Smooth muscle cell (in vitro differentiated cells): ENCODE results near the gene MAT2B. TPM values are rescaled to one million over a fixed set of nuclear protein-coding genes. Genes with fewer than 3 reads are reported as not detected.
A peak's percentile ranks its signal among the peaks of the same experiment; 100 is the strongest.

Experiments used
- DNase-seq: peaks from one replicate; lab custom pipeline; 2025; ENCODE audit not compliant: unreplicated experiment; lab: John Stamatoyannopoulos, UW
- H2AFZ ChIP-seq: fragments of 200-600 bp; sonication (generic); 2 replicates; pipeline ENCODE4 v1.6.0; 2016; ENCODE audit warnings: antibody characterized with exemption, low read depth, mild to moderate bottlenecking
- H3F3A ChIP-seq: fragments of 200-600 bp; sonication (generic); 2 replicates; pipeline ENCODE4 v1.6.0; 2017; ENCODE audit warnings: antibody characterized with exemption, low read depth
- H3K27ac ChIP-seq: fragments of 200-600 bp; sonication (generic); 2 replicates; pipeline ENCODE4 v1.5.1; 2016; ENCODE audit warnings: low read depth, mild to moderate bottlenecking
- H3K27me3 ChIP-seq: fragments of 200-600 bp; sonication (generic); 2 replicates; pipeline ENCODE4 v1.6.1; 2016; ENCODE audit warnings: low read depth, mild to moderate bottlenecking
- H3K36me3 ChIP-seq: fragments of 200-600 bp; sonication (generic); 2 replicates; pipeline ENCODE4 v1.5.1; 2016; ENCODE audit warnings: low read depth
- H3K4me1 ChIP-seq: fragments of 200-600 bp; sonication (generic); 2 replicates; pipeline ENCODE4 v1.5.1; 2016; ENCODE audit warnings: low read depth
- H3K4me2 ChIP-seq: fragments of 200-600 bp; sonication (generic); 2 replicates; pipeline ENCODE4 v1.6.0; 2016; ENCODE audit warnings: mild to moderate bottlenecking
- H3K4me3 ChIP-seq: fragments of 200-600 bp; sonication (generic); 2 replicates; pipeline ENCODE4 v1.5.1; 2016; ENCODE audit warnings: mild to moderate bottlenecking
- H3K79me2 ChIP-seq: fragments of 200-600 bp; sonication (generic); 2 replicates; pipeline ENCODE4 v1.6.0; 2016; ENCODE audit warnings: low read depth, mild to moderate bottlenecking
- H3K9ac ChIP-seq: fragments of 200-600 bp; sonication (generic); 2 replicates; pipeline ENCODE4 v1.6.0; 2016; ENCODE audit warnings: low read depth
- H3K9me3 ChIP-seq: fragments of 200-600 bp; sonication (generic); replicated peaks from 2 replicates; pipeline ENCODE4 v1.5.1; 2016; ENCODE audit warnings: low read depth
- H4K20me1 ChIP-seq: fragments of 200-600 bp; sonication (generic); 2 replicates; pipeline ENCODE4 v1.6.0; 2016; ENCODE audit warnings: low read depth
- CTCF ChIP-seq: fragments of 200-600 bp; sonication (generic); IDR thresholded peaks from 2 replicates; pipeline ENCODE4 v1.5.1; 2017; ENCODE audit warnings: borderline replicate concordance, mild to moderate bottlenecking, antibody characterized with exemption; ENCODE audit not compliant: insufficient read depth, poor library complexity, severe bottlenecking
- WGBS: methylation state at CpG from one replicate; pipeline ENCODE4 v1.1.7; 2016; ENCODE audit warnings: low lambda C conversion rate; 5-methylcytosine and 5-hydroxymethylcytosine counted together
- polyA plus RNA-seq: library from polyadenylated mRNA; unstranded; fragments of >200 nt; fragmentation: Nextera tagmentation; extraction: Ambion mirVana; gene quantifications from 2 replicates; pipeline ENCODE4 v1.2.1, GENCODE V29; 2016
- total RNA-seq: library from RNA; depleted of rRNA; stranded (reverse); fragments of >200 nt; gene quantifications from 2 replicates; pipeline ENCODE4 v1.2.3, GENCODE V29; 2014

The MAT2B gene
- total and polyA plus RNA-seq, 2 experiments from 2014 or later, result 41.0 to 63.2 TPM

GRCh38 chr5:163489745-163490075 is 15.7 kb upstream of the MAT2B start:
- TF ChIP-seq CTCF, result no peak
- no peak overlapping the region for H2AFZ ChIP-seq

DNA sequence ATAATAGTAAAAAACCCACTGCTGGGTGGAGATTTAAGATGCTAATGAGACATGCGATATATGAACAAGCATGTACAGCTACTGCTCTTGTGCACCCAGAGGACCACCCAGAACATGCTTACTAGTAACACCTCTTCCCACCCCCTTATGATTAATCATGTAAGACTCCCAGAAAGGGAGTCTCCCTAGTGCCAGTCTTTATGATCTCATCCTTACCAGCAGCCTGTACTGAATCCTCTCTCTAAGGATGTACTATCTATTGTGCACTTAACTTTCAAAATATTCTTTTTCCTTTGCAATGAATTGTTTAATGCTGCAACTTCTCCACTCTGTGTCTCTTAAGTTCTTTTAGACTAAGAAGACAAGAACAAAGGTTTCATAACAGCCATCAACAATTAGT is 9.1 kb upstream of the MAT2B start:
- no peaks in the 10 kb centered on the region for H3K4me1 ChIP-seq
- no peaks in the 10 kb centered on the region for H3K9me3 ChIP-seq
- no peaks in the 10 kb centered on the region for H3F3A ChIP-seq
- no peak for DNase-seq
- H3K36me3 ChIP-seq, result no peaks in the 10 kb centered on the region
- H2AFZ ChIP-seq, result no peak overlapping the region
- no peak for TF ChIP-seq CTCF
- no peak overlapping the region for H3K9ac ChIP-seq
- H3K4me2 ChIP-seq, result no peak overlapping the region
- H3K79me2 ChIP-seq, result no peaks in the 10 kb centered on the region
- no peak overlapping the region for H3K27ac ChIP-seq
- H3K27me3 ChIP-seq, result no peaks in the 10 kb centered on the region
- no peaks in the 10 kb centered on the region for H4K20me1 ChIP-seq
- H3K4me3 ChIP-seq, result no peak overlapping the region
- WGBS, result 100% methylated on average over 1 of the region's 1 CpG

More at GRCh38 chr5:163489745-163490075, 15.7 kb upstream of the MAT2B start:
- H3K27me3 ChIP-seq, result no peaks in the 10 kb centered on the region
- WGBS, result 60% methylated on average over 3 of the region's 3 CpGs
- H3K9me3 ChIP-seq, result no peaks in the 10 kb centered on the region
- no peaks in the 10 kb centered on the region for H3K4me1 ChIP-seq
- no peak overlapping the region for H3K4me3 ChIP-seq
- H3K36me3 ChIP-seq, result no peaks in the 10 kb centered on the region
- no peaks in the 10 kb centered on the region for H4K20me1 ChIP-seq
- DNase-seq, result no peak
- H3K4me2 ChIP-seq, result no peak overlapping the region
- H3K9ac ChIP-seq, result no peak overlapping the region
- no peaks in the 10 kb centered on the region for H3F3A ChIP-seq
- H3K27ac ChIP-seq, result no peak overlapping the region
- no peaks in the 10 kb centered on the region for H3K79me2 ChIP-seq

DNA sequence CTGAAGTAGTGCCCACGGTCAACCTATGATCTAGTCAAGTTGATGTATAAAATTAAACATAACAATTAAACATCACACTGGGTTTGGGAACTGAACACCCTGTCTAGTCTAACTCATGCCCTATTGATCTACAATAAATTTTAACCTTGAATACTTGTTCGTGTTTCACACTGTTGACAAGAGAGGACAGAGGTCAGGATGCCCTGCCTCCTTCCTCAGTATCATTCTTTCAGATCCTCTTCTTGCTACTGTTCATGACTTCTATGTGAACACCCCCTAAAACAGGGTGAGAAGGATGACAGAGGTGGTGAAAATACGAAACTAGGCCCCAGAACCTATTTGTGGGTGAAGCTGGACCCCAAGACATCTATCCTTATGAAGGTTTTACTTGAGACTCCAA is 8.1 kb upstream of the MAT2B start:
- H3K4me2 ChIP-seq, result no peak overlapping the region
- no peak overlapping the region for H3K27ac ChIP-seq
- no peaks in the 10 kb centered on the region for H3K27me3 ChIP-seq
- H4K20me1 ChIP-seq, result no peaks in the 10 kb centered on the region
- no peaks in the 10 kb centered on the region for H3K36me3 ChIP-seq
- no peak overlapping the region for H3K9ac ChIP-seq
- DNase-seq, result no peak
- H3K79me2 ChIP-seq, result no peaks in the 10 kb centered on the region
- no peak overlapping the region for H2AFZ ChIP-seq
- peaks cover under 1% of the 10 kb centered on the region for H3K4me1 ChIP-seq
- no peak for TF ChIP-seq CTCF
- no peak overlapping the region for H3K4me3 ChIP-seq
- peaks cover 3% of the 10 kb centered on the region for H3F3A ChIP-seq
- WGBS, result 93% methylated on average over 3 of the region's 3 CpGs
- no peaks in the 10 kb centered on the region for H3K9me3 ChIP-seq

DNA sequence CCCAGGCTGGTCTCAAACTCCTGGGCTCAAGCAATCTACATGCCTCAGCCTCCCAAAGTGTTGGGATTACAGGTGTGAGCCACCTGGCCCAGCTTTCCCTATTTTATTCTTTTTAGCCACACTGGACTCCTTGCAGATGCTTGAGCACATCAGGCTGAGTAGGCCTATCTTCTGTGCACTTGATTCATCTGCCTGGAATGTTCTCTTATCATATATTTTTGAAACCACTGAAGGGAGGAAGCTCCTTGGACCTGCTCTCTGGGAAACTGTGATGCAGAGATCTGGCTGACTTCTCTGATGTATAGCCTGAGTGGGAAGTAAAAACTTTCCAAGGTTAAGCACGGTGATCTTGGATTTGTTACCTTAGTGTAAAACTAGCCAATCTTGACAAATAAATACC is 6.5 kb upstream of the MAT2B start:
- no peak for DNase-seq
- no peaks in the 10 kb centered on the region for H4K20me1 ChIP-seq
- peak overlapping the region; percentile 18 for H3K27ac ChIP-seq
- no peak overlapping the region for H3K9ac ChIP-seq
- 24% methylated on average over 1 of the region's 1 CpG for WGBS
- no peaks in the 10 kb centered on the region for H3K9me3 ChIP-seq
- H3K36me3 ChIP-seq, result no peaks in the 10 kb centered on the region
- H3F3A ChIP-seq, result peaks cover 16% of the 10 kb centered on the region
- no peak overlapping the region for H2AFZ ChIP-seq
- H3K79me2 ChIP-seq, result no peaks in the 10 kb centered on the region
- H3K4me3 ChIP-seq, result no peak overlapping the region
- TF ChIP-seq CTCF, result no peak
- H3K4me1 ChIP-seq, result peaks cover 12% of the 10 kb centered on the region
- no peak overlapping the region for H3K4me2 ChIP-seq
- H3K27me3 ChIP-seq, result no peaks in the 10 kb centered on the region
